Stimulated activated CD8-positive, alpha-beta memory T cell treated with anti-CD3 and anti-CD28 coated beads, Interleukin-4, amount 100 ng/mL, for 1 hour (primary cell): ENCODE results near the gene INTS11.
"Not testable (repeated sequence)": the region's sequence is repeated elsewhere in the genome, so short reads cannot be mapped to it uniquely, and the experiment has no call there.

Experiments
- DNase-seq, 2 donors: peaks; one replicate each; pipeline ENCODE4 v3.0.0-alpha.2; 2020; ENCODE audit warnings: low read depth in 2 of 2, low spot score in 1 of 2

Gene INTS11

DNA sequence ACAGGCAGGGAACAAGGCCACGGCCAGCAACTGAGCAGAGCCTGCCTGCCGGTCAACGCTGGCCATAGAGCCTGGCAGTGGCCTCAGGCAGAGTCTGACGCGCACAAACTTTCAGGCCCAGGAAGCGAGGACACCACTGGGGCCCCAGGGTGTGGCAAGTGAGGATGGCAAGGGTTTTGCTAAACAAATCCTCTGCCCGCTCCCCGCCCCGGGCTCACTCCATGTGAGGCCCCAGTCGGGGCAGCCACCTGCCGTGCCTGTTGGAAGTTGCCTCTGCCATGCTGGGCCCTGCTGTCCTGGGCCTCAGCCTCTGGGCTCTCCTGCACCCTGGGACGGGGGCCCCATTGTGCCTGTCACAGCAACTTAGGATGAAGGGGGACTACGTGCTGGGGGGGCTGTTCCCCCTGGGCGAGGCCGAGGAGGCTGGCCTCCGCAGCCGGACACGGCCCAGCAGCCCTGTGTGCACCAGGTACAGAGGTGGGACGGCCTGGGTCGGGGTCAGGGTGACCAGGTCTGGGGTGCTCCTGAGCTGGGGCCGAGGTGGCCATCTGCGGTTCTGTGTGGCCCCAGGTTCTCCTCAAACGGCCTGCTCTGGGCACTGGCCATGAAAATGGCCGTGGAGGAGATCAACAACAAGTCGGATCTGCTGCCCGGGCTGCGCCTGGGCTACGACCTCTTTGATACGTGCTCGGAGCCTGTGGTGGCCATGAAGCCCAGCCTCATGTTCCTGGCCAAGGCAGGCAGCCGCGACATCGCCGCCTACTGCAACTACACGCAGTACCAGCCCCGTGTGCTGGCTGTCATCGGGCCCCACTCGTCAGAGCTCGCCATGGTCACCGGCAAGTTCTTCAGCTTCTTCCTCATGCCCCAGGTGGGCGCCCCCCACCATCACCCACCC, 6.9 kb upstream of the INTS11 start, which contains the start of gene TAS1R3:
Gene TAS1R3, plus strand, starts transcription at position 213 of the 898 bp plus-strand sequence. Its CDS starts 66 bp downstream, at position 279.
- no peak for DNase-seq

DNA sequence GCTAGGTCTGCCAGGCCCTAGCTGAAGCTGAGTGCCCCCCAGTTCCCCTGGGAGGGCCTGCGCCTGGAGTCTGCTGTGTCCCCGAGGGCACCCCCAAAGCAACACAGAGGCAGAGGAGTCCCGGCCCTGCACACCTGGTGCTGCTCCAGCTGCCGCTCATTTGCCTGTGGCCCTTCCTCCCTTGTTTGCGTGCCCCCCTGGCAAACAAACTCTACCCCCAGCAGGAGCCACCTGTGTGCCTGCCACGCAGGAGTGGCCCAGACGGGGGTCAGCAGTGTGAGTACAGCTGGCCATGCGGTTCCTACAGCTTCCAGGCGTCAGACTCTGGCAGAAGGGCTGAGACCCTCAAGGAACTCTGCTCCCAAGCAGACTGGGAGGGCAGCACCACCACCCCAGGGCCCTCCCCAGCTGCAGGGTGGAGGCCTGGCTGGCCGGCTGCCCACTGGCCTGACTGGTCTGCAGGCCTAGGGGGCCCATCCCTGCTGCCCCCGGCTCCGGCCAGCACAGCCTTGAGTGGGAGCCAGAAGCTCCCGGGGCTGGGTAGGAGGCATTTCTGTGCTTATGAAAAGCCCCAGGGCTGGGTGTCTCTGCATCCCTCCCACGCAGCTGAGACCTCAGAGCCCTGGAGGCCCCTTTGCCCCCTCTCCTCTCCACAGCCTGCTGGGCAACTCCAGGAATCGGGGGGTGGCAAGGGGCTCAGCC, 6.1 kb upstream of the INTS11 start:
- DNase-seq = no peak

- DNase-seq = no peak
These were observed 5.1 kb upstream of the INTS11 start for GRCh38 chr1:1329304-1330210.

GRCh38 chr1:1328254-1328653, 3.8 kb upstream of the INTS11 start:
- no peak for DNase-seq

GRCh38 chr1:1327291-1327690, 2.8 kb upstream of the INTS11 start:
- no peak for DNase-seq

DNA sequence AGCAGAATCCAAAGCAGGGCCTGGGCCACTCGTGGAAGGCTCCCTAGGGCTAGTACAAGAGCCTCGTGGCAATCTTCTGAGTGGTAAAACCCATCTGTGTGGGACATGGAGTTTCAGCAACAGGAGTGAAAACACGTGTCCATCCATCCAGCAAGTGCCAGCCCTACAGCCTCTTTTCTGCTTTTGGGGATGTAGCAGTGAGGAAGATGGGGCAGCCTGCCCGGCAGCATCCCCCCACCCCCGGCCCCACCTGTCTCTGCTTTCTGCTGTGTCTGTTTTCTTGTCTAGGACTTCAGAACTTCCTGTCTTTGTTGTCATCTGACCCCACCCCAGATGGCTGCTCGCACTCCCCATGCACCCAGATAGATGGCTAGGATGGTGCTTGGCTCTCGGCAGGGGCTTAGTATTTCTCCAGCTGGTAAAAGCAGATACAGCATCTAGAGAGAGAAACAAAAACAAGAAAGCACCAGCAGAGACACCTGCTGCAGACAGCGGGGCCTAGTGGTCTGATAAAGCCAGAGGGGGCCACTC, 1.7 kb upstream of the INTS11 start:
- DNase-seq = no peak

DNA sequence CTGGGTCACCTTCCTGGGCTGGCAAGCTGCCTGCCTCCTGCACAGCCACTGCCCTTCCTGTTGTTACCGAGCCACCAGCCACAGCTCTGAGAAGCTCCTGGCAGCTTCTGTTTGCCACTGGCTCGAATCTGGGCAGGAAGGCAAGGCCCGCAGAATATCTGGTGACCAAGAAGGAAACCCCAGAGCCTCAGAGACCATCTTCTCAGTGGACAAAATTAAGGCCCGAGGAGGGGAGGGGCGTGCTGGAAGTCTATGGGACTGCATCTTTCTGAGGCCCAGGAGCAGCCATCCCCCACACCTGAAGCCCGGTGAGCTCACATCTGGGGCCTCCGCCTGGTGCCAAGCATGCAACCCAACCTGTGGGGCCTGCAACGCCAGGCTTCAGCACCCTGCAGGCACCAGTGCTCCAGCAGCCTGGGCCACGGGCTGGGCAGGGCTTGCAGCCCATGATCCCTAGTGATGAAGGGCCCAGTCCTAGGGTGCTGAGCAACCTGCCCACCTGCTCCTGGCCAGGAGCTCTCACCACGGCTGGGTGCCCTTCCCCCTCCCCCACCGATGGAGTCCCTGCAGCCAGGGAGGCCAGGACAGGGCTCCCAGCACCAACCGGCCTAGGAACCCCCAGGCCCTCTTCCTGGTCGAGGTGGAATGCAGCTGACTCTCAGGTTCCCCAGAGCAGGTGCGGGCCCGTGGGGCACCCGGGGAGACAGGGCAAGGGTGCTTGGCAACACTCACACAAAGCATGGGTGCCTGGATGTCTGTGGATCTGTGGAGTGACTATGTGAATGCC, 1.0 kb upstream of the INTS11 start:
- DNase-seq = no peak

DNA sequence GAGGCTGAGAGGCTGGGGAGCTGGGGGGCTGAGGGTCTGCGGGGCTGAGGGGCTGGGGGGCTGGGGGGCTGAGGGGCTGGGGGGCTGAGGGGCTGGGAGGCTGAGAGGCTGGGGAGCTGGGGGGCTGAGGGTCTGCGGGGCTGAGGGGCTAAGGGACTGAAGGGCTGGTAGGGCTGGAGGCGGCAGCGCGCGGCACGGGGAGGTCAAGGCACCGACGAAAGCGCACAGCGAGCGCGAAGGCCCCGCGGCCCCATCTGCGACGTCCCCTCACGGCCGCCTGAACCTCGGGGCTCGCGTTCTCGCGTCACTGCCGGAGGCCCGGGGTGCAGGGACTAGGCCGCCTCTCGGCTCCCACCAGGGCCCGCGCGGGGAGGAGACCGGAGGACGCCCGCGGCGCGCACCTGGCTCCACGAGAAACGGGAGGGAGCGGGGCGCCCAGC, 356 bp downstream of the INTS11 start:
- DNase-seq = no peak

DNA sequence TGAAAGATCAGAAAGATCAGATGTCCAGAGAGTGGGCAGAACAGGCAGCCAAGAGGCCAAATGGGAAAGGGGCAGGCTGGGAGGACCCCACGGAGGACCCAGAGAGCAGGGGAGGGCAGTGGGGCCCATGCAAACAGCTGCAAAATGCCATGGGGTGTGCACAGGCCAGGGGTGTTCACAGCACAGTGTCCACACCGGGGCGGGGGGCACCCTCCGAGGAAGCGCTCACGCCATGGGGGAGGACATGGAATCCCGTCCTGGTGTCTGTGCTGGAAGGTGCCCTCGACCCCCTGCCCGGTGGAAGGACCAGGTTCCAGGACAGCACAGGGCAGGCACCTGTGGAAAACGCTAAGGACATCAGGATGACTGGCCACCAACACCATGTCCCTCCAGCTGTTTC, 1.5 kb downstream of the INTS11 start:
- DNase-seq = no peak

- no peak for DNase-seq
These were observed 2.0 kb downstream of the INTS11 start for GRCh38 chr1:1322418-1322817.

DNA sequence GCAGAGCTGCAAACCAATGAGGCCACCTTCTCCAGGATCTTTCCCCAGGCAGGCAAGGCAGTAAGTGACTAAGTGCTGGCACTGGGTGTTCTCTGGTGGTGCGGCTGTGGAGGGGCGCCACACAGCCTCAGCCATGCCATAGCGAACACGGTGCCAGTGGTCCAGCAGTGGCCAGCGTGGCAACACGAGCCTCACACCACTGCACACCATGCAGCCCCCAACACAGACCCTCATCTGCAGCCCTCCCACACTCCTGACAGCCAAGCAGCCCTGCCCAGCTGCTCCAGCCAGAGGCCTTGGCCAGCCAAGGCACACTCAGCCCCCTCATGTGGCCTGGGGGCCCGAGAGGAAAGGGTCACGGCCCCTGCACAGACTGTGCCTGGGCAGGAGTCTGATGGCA, 3.0 kb downstream of the INTS11 start:
- no peak for DNase-seq

- no peak for DNase-seq
These were observed 3.6 kb downstream of the INTS11 start for GRCh38 chr1:1320666-1321448.

DNA sequence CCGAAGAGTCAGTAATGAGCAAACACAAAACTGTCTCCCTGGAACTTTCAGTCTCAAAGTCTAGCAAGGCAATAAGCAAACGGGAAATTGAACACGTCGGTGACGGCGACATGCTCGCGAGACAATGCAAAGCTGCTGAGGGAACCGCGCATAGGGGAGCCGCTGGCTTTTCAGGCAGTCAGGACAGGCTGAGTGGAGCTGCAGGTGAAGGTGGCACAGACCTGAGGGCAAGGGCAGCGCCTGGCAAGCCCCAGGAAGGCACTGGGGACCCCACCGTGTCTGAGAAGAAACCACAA, 4.9 kb downstream of the INTS11 start:
- DNase-seq = no peak

DNA sequence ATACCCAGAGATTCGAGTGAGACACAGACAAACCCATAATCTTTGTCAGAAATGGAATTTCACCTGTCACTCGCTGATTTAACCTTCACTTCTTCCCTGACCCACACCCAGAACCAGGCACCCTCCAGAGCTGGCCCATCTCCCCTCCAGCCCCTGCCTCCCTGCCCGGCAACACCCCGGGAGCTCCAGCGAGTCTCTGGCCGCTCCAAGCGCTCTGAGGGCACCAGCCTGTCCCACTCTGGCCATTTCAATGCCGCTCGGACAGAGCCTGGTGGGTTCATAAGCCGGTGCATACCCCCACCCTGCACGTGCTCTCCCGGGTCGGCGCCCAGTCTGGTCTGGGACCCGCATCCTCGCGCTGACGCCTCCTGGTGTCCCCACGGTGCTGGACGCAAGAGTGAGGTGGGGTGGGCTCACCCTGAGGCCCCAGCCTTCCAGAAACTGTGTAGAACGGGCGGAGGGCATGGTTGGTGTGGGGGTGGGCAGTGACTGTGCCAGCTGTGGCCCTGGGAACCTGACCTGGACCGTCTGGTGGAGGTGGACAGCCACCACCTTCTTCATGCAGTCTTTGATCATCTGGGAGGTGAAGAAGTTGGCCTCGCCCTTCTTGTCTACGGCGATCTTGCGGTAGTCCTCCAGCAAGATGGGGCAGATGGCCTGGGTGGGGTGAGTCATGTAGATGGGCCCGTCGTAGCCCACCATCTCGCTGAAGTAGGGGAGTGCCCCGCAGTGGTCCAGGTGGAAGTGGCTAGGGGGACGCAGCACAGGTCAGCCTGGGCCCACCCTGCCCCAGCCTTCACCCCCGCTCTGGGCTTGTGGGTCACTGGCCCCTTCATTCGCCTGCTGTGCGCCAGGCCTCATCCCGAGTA, 5.4 kb downstream of the INTS11 start:
- no peak for DNase-seq

DNA sequence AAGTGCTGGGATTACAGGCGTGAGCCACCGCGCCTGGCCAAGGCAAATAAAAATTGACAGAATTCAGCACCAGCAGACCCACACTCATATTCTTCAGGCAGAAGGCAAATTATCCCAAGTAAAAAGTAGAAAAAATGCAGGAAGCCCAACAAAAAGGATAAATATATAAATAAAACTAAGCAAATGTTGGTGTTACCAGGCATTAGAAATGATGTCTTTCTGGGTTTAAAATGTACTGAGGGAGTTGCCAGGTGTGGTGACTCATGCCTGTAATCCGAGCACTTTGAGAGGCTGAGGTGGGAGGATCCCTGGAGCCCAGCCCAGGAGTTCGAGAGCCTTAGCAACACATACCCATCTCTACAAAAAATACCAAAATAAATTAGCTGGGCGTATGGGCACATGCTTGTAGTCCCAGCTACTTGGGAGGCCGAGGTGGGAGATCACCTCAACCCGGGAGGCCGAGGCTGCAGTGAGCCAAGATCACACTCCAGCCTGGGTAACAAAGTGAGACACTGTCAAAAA, 6.3 kb downstream of the INTS11 start:
- DNase-seq = no peak

DNA sequence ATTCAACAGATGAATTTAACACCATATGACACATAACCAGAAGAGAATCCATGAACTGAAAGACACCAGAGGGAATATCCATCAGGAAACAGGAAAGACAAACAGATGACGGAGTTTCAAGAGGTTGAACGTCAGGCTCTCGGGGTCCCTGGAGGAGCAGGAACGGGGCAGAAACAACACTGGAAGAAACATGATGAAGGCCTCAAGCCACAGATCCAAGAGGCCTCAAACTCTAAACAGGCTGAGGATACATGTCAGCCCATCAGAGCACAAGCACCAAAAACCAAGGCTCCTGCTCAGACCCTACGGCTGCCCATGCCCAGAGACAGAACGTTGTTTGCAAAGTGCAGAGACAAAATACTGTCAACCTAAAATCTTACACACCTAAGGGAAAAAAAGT, 7.0 kb downstream of the INTS11 start:
- DNase-seq = no peak

- not testable (repeated sequence) for DNase-seq
These were observed 8.3 kb downstream of the INTS11 start for GRCh38 chr1:1316199-1316598.

DNA sequence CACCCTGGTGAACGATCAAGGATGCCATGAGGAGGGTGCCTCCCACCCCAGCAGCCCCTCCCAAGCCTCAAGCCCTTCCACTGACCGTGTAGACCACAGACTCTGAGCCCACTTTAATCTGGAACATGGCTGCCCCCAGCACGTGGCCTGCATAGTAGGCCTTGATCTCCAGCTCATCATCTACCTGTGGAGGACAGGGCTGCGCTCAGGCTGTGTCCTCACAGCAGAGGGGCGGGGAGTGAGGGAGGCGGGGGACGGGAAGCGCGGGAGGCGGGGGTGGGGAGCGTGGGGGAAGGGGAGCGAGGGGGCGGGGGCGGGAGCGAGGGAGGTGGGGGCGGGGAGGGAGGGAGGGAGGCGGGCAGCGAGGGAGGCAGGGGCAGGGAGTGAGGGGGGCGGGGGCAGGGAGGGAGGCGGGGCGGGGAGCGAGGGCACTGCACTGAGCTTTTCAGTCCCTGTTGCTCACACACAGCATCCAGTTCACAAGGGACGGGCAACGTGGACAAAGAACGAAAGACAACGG, 9.0 kb downstream of the INTS11 start:
- no peak for DNase-seq
